ENCODE data around the gene ICE2. TPM values are rescaled to one million over a fixed set of nuclear protein-coding genes. Genes with fewer than 3 reads are reported as not detected.

Gene ICE2
- total and polyA plus RNA-seq, 4 donors = 5.7 to 26.6 (median 16.8) TPM

DNA sequence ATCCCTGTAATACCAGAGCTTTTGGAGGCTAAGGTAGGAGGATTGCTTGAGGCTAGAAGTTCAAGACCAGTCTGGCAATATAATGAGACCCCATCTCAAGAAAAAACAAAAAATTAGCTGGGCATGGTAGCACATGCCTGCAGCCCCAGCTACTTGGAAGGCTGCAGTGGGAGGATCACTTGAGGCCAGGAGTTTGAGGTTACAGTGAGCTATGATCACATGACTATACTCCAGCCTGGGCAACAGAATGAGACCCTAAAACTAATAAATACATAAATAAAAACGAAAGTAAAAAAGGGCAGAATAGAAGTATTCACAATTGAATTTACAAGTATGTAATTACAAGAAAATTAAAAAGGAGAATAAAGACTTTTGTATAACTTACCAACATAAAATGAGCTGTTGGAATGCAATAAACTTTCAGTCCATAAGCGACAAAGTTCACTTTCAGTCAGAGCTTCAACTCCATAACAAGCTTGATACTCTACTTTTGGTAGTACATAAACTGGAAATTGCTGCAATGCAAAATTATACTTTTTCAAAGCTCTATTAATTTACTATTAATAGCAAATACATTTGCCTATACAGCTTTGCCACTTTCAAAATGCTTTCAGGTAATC, 36.8 kb downstream of the ICE2 start:
- Histone ChIP-seq H3K9ac (ENCODE audit: low read depth in 1 of 2, low read length in 2 of 2) (no peak overlapping the region), H3K9me3 (ENCODE audit: control insufficient read depth in 4 of 4, low read length in 3 of 4) (no peaks in the 10 kb centered on the region), H3K27me3 (ENCODE audit: control insufficient read depth in 4 of 4, insufficient read depth in 4 of 4, low read length in 3 of 4) (no peaks in the 10 kb centered on the region), H3K36me3 (ENCODE audit: control insufficient read depth in 4 of 4, insufficient read depth in 3 of 4, low read depth in 1 of 4, low read length in 3 of 4) (peaks cover 0 to 4% (median 3%) of the 10 kb centered on the region in 4 donors), H3K4me1 (ENCODE audit: control insufficient read depth in 4 of 4, insufficient read depth in 4 of 4, low read length in 3 of 4) (peaks cover 0 to 5% (median 0%) of the 10 kb centered on the region in 4 donors), H3K27ac (ENCODE audit: low read depth in 1 of 2, low read length in 2 of 2) (no peak overlapping the region), H3K4me3 (ENCODE audit: low read depth in 1 of 3, low read length in 3 of 3) (no peak overlapping the region)
- no peak for TF ChIP-seq EGR1 (IDR thresholded peaks at IDR 0.05; ENCODE audit: low read depth in 2 of 2)
- TF ChIP-seq, protein P1, sequence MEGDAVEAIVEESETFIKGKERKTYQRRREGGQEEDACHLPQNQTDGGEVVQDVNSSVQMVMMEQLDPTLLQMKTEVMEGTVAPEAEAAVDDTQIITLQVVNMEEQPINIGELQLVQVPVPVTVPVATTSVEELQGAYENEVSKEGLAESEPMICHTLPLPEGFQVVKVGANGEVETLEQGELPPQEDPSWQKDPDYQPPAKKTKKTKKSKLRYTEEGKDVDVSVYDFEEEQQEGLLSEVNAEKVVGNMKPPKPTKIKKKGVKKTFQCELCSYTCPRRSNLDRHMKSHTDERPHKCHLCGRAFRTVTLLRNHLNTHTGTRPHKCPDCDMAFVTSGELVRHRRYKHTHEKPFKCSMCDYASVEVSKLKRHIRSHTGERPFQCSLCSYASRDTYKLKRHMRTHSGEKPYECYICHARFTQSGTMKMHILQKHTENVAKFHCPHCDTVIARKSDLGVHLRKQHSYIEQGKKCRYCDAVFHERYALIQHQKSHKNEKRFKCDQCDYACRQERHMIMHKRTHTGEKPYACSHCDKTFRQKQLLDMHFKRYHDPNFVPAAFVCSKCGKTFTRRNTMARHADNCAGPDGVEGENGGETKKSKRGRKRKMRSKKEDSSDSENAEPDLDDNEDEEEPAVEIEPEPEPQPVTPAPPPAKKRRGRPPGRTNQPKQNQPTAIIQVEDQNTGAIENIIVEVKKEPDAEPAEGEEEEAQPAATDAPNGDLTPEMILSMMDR (IDR thresholded peaks at IDR 0.05; ENCODE audit: low read depth, low read length, missing input control) = no peak
- no peak for TF ChIP-seq SP1 (IDR thresholded peaks at IDR 0.05)
- no peak for TF ChIP-seq RXRA (IDR thresholded peaks at IDR 0.05)
- TF ChIP-seq FOXA2 (IDR thresholded peaks at IDR 0.05) = no peak
- no peak for TF ChIP-seq RAD21 (IDR thresholded peaks at IDR 0.05)
- 77% methylated on average over 2 of the region's 2 CpGs for WGBS
- no peak for DNase-seq (ENCODE audit: low spot score)

DNA sequence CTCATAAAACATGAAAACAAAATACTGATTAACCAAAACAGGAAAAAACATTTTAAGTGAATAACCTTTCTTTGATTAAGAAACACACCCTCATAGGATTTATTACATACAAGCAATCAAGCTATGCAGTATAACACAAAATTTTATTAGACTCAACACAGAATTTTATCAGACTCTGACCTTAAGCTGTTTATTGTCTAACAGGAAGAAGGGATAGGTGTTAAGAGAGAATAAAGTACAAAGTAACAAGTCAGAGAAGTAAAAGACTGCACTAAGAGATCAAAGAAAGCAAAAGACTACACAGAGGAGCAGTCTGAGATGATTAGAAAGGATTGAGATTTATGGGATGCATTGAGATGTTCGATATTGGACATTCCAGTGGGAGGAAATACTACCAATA, 37.6 kb downstream of the ICE2 start:
- no peak for DNase-seq (ENCODE audit: low spot score)
- H3K4me1 ChIP-seq (ENCODE audit: control insufficient read depth in 4 of 4, insufficient read depth in 4 of 4, low read length in 3 of 4) = peaks cover 0 to 5% (median 0%) of the 10 kb centered on the region in 4 donors
- no peak overlapping the region for H3K9ac ChIP-seq (ENCODE audit: low read depth in 1 of 2, low read length in 2 of 2)
- H3K9me3 ChIP-seq (ENCODE audit: control insufficient read depth in 4 of 4, low read length in 3 of 4) = no peaks in the 10 kb centered on the region
- H3K36me3 ChIP-seq (ENCODE audit: control insufficient read depth in 4 of 4, insufficient read depth in 3 of 4, low read depth in 1 of 4, low read length in 3 of 4) = peaks cover 0 to 4% (median 3%) of the 10 kb centered on the region in 4 donors
- H3K27ac ChIP-seq (ENCODE audit: low read depth in 1 of 2, low read length in 2 of 2) = no peak overlapping the region
- 81% methylated on average over 1 of the region's 1 CpG for WGBS
- H3K4me3 ChIP-seq (ENCODE audit: low read depth in 1 of 3, low read length in 3 of 3) = no peak overlapping the region
- TF ChIP-seq TAF1 (conservative IDR thresholded peaks at IDR 0.05) = no peak
- no peak for TF ChIP-seq JUND (IDR thresholded peaks at IDR 0.05)
- TF ChIP-seq, protein P2, sequence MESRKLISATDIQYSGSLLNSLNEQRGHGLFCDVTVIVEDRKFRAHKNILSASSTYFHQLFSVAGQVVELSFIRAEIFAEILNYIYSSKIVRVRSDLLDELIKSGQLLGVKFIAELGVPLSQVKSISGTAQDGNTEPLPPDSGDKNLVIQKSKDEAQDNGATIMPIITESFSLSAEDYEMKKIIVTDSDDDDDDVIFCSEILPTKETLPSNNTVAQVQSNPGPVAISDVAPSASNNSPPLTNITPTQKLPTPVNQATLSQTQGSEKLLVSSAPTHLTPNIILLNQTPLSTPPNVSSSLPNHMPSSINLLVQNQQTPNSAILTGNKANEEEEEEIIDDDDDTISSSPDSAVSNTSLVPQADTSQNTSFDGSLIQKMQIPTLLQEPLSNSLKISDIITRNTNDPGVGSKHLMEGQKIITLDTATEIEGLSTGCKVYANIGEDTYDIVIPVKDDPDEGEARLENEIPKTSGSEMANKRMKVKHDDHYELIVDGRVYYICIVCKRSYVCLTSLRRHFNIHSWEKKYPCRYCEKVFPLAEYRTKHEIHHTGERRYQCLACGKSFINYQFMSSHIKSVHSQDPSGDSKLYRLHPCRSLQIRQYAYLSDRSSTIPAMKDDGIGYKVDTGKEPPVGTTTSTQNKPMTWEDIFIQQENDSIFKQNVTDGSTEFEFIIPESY (IDR thresholded peaks at IDR 0.05) = no peak
- TF ChIP-seq RAD21 (IDR thresholded peaks at IDR 0.05) = no peak
- TF ChIP-seq FOXA2 (IDR thresholded peaks at IDR 0.05) = no peak
- TF ChIP-seq, protein P1 (IDR thresholded peaks at IDR 0.05; ENCODE audit: low read depth, low read length, missing input control) = no peak
- TF ChIP-seq, protein P3, sequence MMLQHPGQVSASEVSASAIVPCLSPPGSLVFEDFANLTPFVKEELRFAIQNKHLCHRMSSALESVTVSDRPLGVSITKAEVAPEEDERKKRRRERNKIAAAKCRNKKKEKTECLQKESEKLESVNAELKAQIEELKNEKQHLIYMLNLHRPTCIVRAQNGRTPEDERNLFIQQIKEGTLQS (IDR thresholded peaks at IDR 0.05) = no peak
- TF ChIP-seq FOXA1 (IDR thresholded peaks at IDR 0.05) = no peak
- no peak for TF ChIP-seq GABPA (IDR thresholded peaks at IDR 0.05 in 1 of 2, conservative IDR thresholded peaks at IDR 0.05 in 1 of 2)
- no peak for TF ChIP-seq EGR1 (IDR thresholded peaks at IDR 0.05; ENCODE audit: low read depth in 2 of 2)
- no peak for TF ChIP-seq RXRA (IDR thresholded peaks at IDR 0.05)
- no peaks in the 10 kb centered on the region for H3K27me3 ChIP-seq (ENCODE audit: control insufficient read depth in 4 of 4, insufficient read depth in 4 of 4, low read length in 3 of 4)

Data from liver (tissue), 9 donors.